Mesenchymal stem cell (in vitro differentiated cells and primary cell): ENCODE measurements around the gene SLC12A6.
A peak's percentile ranks its signal among the peaks of the same experiment; 100 is the strongest.

ENCODE experiments used
- DNase-seq: peaks from one replicate; pipeline ENCODE4 v3.0.0-alpha.2; 2013
- H2AFZ ChIP-seq: one replicate; pipeline ENCODE4 v1.6.1; 2013; ENCODE audit warnings: low read depth, mild to moderate bottlenecking, control low read depth, inconsistent platforms, low read length, moderate library complexity
- H2AK5ac ChIP-seq: 2 replicates; pipeline ENCODE4 v1.6.1; 2013; ENCODE audit warnings: low read length, moderate library complexity, mild to moderate bottlenecking, inconsistent platforms; ENCODE audit not compliant: severe bottlenecking
- H2BK120ac ChIP-seq: one replicate; pipeline ENCODE4 v1.6.1; 2013; ENCODE audit warnings: low read depth, mild to moderate bottlenecking, inconsistent platforms, low read length, moderate library complexity
- H2BK12ac ChIP-seq, 2 experiments: one replicate each; pipeline ENCODE4 v1.6.1; 2013; ENCODE audit warnings: inconsistent platforms in 2 of 2, low read length in 2 of 2, mild to moderate bottlenecking in 2 of 2, moderate library complexity in 2 of 2, control low read depth in 1 of 2
- H2BK15ac ChIP-seq: one replicate; pipeline ENCODE4 v1.6.1; 2013; ENCODE audit warnings: mild to moderate bottlenecking, low read depth, inconsistent platforms; ENCODE audit not compliant: poor library complexity, severe bottlenecking
- H2BK5ac ChIP-seq: 2 replicates; pipeline ENCODE4 v1.6.1; 2013; ENCODE audit warnings: low read depth, mild to moderate bottlenecking, low read length, control low read depth, inconsistent platforms; ENCODE audit not compliant: poor library complexity, severe bottlenecking
- H3K14ac ChIP-seq, 2 experiments: one replicate each; pipeline ENCODE4 v1.6.1; 2013; ENCODE audit warnings: inconsistent platforms in 2 of 2, low read length in 2 of 2, control low read depth in 1 of 2, mild to moderate bottlenecking in 1 of 2, moderate library complexity in 1 of 2
- H3K18ac ChIP-seq, 2 experiments: one replicate each; pipeline ENCODE4 v1.6.1; 2013; ENCODE audit warnings: inconsistent platforms in 2 of 2, low read length in 2 of 2, control low read depth in 1 of 2, low read depth in 1 of 2, mild to moderate bottlenecking in 1 of 2
- H3K23ac ChIP-seq, 2 experiments: one replicate each; pipeline ENCODE4 v1.6.1; 2013; ENCODE audit warnings: inconsistent platforms in 2 of 2, low read length in 2 of 2, mild to moderate bottlenecking in 2 of 2, moderate library complexity in 2 of 2, control low read depth in 1 of 2
- H3K27ac ChIP-seq: 2 replicates; pipeline ENCODE4 v1.5.1; 2013; ENCODE audit warnings: mild to moderate bottlenecking, moderate library complexity, low read length, control low read depth, inconsistent platforms; ENCODE audit not compliant: poor library complexity, severe bottlenecking
- H3K27me3 ChIP-seq, 2 experiments: 2 replicates each; pipeline versions ENCODE4 v1.6.1 to v1.7.0; 2013; ENCODE audit warnings: low read length in 2 of 2, mild to moderate bottlenecking in 2 of 2, moderate library complexity in 2 of 2, control low read depth in 1 of 2, inconsistent platforms in 1 of 2; ENCODE audit not compliant: control insufficient read depth in 1 of 2, insufficient read depth in 1 of 2
- H3K36me3 ChIP-seq, 2 experiments: 2 replicates each; pipeline versions ENCODE4 v1.6.1 to v1.7.0; 2013; ENCODE audit warnings: low read length in 2 of 2, control low read depth in 1 of 2, inconsistent platforms in 1 of 2, low read depth in 1 of 2, mild to moderate bottlenecking in 1 of 2; ENCODE audit not compliant: insufficient read depth in 2 of 2, control insufficient read depth in 1 of 2
- H3K4ac ChIP-seq, 2 experiments: one replicate each; pipeline ENCODE4 v1.6.1; 2013; ENCODE audit warnings: inconsistent platforms in 2 of 2, low read length in 2 of 2, mild to moderate bottlenecking in 2 of 2, moderate library complexity in 2 of 2, control low read depth in 1 of 2, low read depth in 1 of 2
- H3K4me1 ChIP-seq: 2 replicates; pipeline ENCODE4 v1.6.1; 2013; ENCODE audit warnings: low read depth, low read length, control low read depth; ENCODE audit not compliant: control insufficient read depth, insufficient read depth
- H3K4me2 ChIP-seq: 2 replicates; pipeline ENCODE4 v1.6.1; 2013; ENCODE audit warnings: low read length, mild to moderate bottlenecking, inconsistent platforms; ENCODE audit not compliant: poor library complexity, severe bottlenecking
- H3K4me3 ChIP-seq, 2 experiments: 2 replicates each; pipeline versions ENCODE4 v1.5.1 to v1.7.0; 2013; ENCODE audit warnings: low read length in 2 of 2, mild to moderate bottlenecking in 2 of 2, control low read depth in 1 of 2, low read depth in 1 of 2; ENCODE audit not compliant: insufficient read depth in 1 of 2
- H3K79me1 ChIP-seq: replicated peaks from 2 replicates; pipeline ENCODE4 v1.6.1; 2013; ENCODE audit warnings: mild to moderate bottlenecking, control low read depth, low read length, inconsistent platforms; ENCODE audit not compliant: poor library complexity, severe bottlenecking
- H3K9ac ChIP-seq: 2 replicates; pipeline ENCODE4 v1.7.0; 2013; ENCODE audit warnings: mild to moderate bottlenecking, low read length, moderate library complexity
- H3K9me3 ChIP-seq: 2 replicates; pipeline ENCODE4 v1.7.0; 2013; ENCODE audit warnings: mild to moderate bottlenecking, low read length; ENCODE audit not compliant: control insufficient read depth
- H4K8ac ChIP-seq: one replicate; pipeline ENCODE4 v1.6.1; 2013; ENCODE audit warnings: inconsistent platforms, mild to moderate bottlenecking, low read length, moderate library complexity
- H4K91ac ChIP-seq: one replicate; pipeline ENCODE4 v1.6.1; 2013; ENCODE audit warnings: mild to moderate bottlenecking, low read length, inconsistent platforms
- WGBS: methylation state at CpG from one replicate; pipeline ENCODE4 v1.1.7; 2013; ENCODE audit warnings: mixed read lengths; 5-methylcytosine and 5-hydroxymethylcytosine counted together

SLC12A6 gene

GRCh38 chr15:34325368-34325767 lies 12.2 kb downstream of the SLC12A6 start:
- H3K36me3 ChIP-seq = no peaks in the 10 kb centered on the region
- H3K4me3 ChIP-seq = no peak overlapping the region
- no peak overlapping the region for H2AFZ ChIP-seq
- no peak overlapping the region for H3K23ac ChIP-seq
- no peak overlapping the region for H2AK5ac ChIP-seq
- H2BK5ac ChIP-seq = no peak overlapping the region
- H3K9me3 ChIP-seq = no peaks in the 10 kb centered on the region
- no peak overlapping the region for H4K8ac ChIP-seq
- H3K4ac ChIP-seq = no peak overlapping the region
- H3K79me1 ChIP-seq = peaks cover 8% of the 10 kb centered on the region
- H2BK15ac ChIP-seq = no peak overlapping the region
- no peaks in the 10 kb centered on the region for H3K27me3 ChIP-seq
- no peak overlapping the region for H3K14ac ChIP-seq
- no peak overlapping the region for H3K27ac ChIP-seq
- H2BK120ac ChIP-seq = no peak overlapping the region
- no peak overlapping the region for H3K9ac ChIP-seq
- H3K18ac ChIP-seq = no peak overlapping the region
- no peak overlapping the region for H4K91ac ChIP-seq
- no peak overlapping the region for H2BK12ac ChIP-seq
- DNase-seq = no peak
- no peak overlapping the region for H3K4me2 ChIP-seq
- no peaks in the 10 kb centered on the region for H3K4me1 ChIP-seq

- WGBS = 91% methylated on average over 1 of the region's 1 CpG
- H2AK5ac ChIP-seq = no peak overlapping the region
These were observed 12.6 kb downstream of the SLC12A6 start for GRCh38 chr15:34324933-34325332.

GRCh38 chr15:34323217-34323616 lies 14.4 kb downstream of the SLC12A6 start:
- H2AFZ ChIP-seq = no peak overlapping the region
- no peaks in the 10 kb centered on the region for H3K9me3 ChIP-seq
- no peak overlapping the region for H3K23ac ChIP-seq
- no peak overlapping the region for H3K4me3 ChIP-seq
- no peak overlapping the region for H3K27ac ChIP-seq
- DNase-seq = no peak
- no peak overlapping the region for H2BK15ac ChIP-seq
- peaks cover 8% of the 10 kb centered on the region for H3K79me1 ChIP-seq
- no peak overlapping the region for H3K4me2 ChIP-seq
- no peak overlapping the region for H2BK12ac ChIP-seq
- H3K4ac ChIP-seq = no peak overlapping the region
- no peak overlapping the region for H3K14ac ChIP-seq
- 94% methylated on average over 10 of the region's 10 CpGs for WGBS
- H3K9ac ChIP-seq = no peak overlapping the region
- H3K4me1 ChIP-seq = no peaks in the 10 kb centered on the region
- no peak overlapping the region for H2AK5ac ChIP-seq
- H3K18ac ChIP-seq = no peak overlapping the region
- no peaks in the 10 kb centered on the region for H3K27me3 ChIP-seq
- H4K8ac ChIP-seq = no peak overlapping the region
- no peak overlapping the region for H2BK5ac ChIP-seq
- H4K91ac ChIP-seq = no peak overlapping the region
- no peak overlapping the region for H2BK120ac ChIP-seq
- H3K36me3 ChIP-seq = no peaks in the 10 kb centered on the region

More at GRCh38 chr15:34324933-34325332, 12.6 kb downstream of the SLC12A6 start:
- Histone ChIP-seq H2BK12ac (no peak overlapping the region), H4K91ac (no peak overlapping the region), H3K23ac (no peak overlapping the region), H3K9ac (no peak overlapping the region), H2BK15ac (no peak overlapping the region), H3K14ac (no peak overlapping the region), H4K8ac (no peak overlapping the region), H2BK5ac (no peak overlapping the region), H2BK120ac (no peak overlapping the region), H3K36me3 (no peaks in the 10 kb centered on the region), H3K27me3 (no peaks in the 10 kb centered on the region), H2AFZ (no peak overlapping the region), H3K4me3 (no peak overlapping the region), H3K9me3 (no peaks in the 10 kb centered on the region), H3K79me1 (peaks cover 6% of the 10 kb centered on the region), H3K18ac (no peak overlapping the region), H3K4ac (no peak overlapping the region), H3K4me1 (no peaks in the 10 kb centered on the region), H3K4me2 (no peak overlapping the region), H3K27ac (no peak overlapping the region)
- no peak for DNase-seq

- Histone ChIP-seq H2BK15ac (no peak overlapping the region), H3K27ac (no peak overlapping the region), H3K9me3 (no peaks in the 10 kb centered on the region), H3K14ac (no peak overlapping the region), H4K91ac (no peak overlapping the region), H3K79me1 (peaks cover 13% of the 10 kb centered on the region), H3K18ac (peak overlapping the region in 1 of 2 experiments; percentile 54), H4K8ac (peak overlapping the region; percentile 28), H3K9ac (peak overlapping the region; percentile 90), H2BK120ac (no peak overlapping the region), H3K4ac (no peak overlapping the region), H3K36me3 (peaks cover 0 to under 1% of the 10 kb centered on the region in 2 experiments), H3K4me1 (no peaks in the 10 kb centered on the region), H2AFZ (no peak overlapping the region), H3K27me3 (no peaks in the 10 kb centered on the region), H2BK5ac (no peak overlapping the region), H3K4me2 (peak overlapping the region; percentile 84), H3K4me3 (peak overlapping the region in 1 of 2 experiments; percentile 86), H3K23ac (no peak overlapping the region), H2BK12ac (no peak overlapping the region), H2AK5ac (no peak overlapping the region)
- peak; percentile 77 for DNase-seq
- 27% methylated on average over 8 of the region's 10 CpGs for WGBS
These were observed 19.1 kb downstream of the SLC12A6 start for GRCh38 chr15:34318277-34319079.
